ENCODE data around the gene GJB1. TPM values are rescaled to one million over a fixed set of nuclear protein-coding genes. Genes with fewer than 3 reads are reported as not detected.

GJB1 gene
- total RNA-seq, 1 donor from 2014 or later = not detected

DNA sequence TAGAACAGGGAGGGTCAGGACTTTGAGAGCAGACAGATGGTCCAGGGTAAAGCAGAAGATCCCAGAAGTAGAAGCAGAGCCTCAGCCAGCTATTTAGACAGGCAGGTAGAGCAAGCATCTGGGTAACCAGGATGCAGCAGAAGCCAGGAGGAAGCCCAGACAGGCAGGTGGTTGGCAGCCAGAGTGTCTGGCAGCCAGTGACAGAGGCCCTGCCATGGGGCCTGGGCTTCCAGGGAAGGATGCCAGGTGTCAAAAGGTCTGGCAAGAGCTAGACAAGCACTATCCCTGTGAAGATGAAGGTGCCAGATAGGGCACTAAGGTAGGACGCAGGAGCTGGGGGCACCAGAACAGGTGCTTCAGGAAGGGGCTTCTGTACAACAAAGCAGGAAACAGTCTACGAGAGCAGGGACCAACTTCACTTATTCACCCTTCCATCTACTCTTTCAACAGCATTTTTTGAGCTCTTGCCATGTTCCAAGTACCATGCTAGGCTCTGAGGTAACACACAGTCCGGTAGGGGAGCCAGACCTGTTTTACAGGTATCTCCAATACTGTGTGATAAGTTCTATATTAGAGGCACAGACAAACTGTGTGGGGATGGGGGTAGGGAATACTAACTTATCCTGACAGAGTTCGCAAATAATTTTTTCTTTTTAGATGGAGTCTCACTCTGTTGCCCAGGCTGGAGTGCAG lies 38.1 kb upstream of the GJB1 start:
- Mint-ChIP-seq H3K36me3 (ENCODE audit: low read depth) (peaks cover 19% of the 10 kb centered on the region), H3K9me3 (no peaks in the 10 kb centered on the region), H3K27ac (peak overlapping the region; percentile 63), H3K4me1 (ENCODE audit: low read depth) (peaks cover 9% of the 10 kb centered on the region), H3K27me3 (ENCODE audit: low read depth) (no peaks in the 10 kb centered on the region), H3K4me3 (ENCODE audit: low read depth) (no peak overlapping the region)
- intact Hi-C loops (cut with micrococcal nuclease) = loop anchor here (5.0 kb wide), 2 partner anchors 88 to 182 kb away; partner anchors contain the start of genes FOXO4 and TAF1
- no peak for DNase-seq (ENCODE audit: low spot score)

DNA sequence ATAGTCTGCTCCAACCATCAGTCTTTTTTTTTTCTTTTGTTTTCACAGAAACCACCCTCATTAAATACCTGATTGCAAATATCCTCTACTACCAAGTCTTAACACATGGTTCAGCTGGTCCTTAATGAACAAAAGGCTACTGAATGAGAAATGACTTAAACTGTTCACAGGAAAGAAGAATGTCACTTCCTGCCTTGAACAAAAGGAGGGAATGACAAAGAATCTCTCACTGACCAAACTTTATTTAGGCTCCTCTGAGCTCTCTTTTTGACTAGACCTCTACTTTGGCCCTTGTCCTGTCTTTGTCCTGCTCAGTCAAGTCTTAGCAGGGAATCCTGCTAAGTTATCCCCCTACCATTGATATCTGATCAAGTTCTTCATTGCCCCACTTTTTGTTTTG lies 31.8 kb upstream of the GJB1 start:
- no peak for DNase-seq (ENCODE audit: low spot score)
- Mint-ChIP-seq H3K36me3 (ENCODE audit: low read depth) (peaks cover 27% of the 10 kb centered on the region), H3K4me1 (ENCODE audit: low read depth) (peaks cover 18% of the 10 kb centered on the region), H3K27ac (peak overlapping the region; percentile 87), H3K4me3 (ENCODE audit: low read depth) (no peak overlapping the region), H3K27me3 (ENCODE audit: low read depth) (no peaks in the 10 kb centered on the region), H3K9me3 (no peaks in the 10 kb centered on the region)
- intact Hi-C loops (cut with micrococcal nuclease) = loop anchor here (10.0 kb wide), 1 partner anchor 344 kb away; the partner anchor contains the start of gene OGT

DNA sequence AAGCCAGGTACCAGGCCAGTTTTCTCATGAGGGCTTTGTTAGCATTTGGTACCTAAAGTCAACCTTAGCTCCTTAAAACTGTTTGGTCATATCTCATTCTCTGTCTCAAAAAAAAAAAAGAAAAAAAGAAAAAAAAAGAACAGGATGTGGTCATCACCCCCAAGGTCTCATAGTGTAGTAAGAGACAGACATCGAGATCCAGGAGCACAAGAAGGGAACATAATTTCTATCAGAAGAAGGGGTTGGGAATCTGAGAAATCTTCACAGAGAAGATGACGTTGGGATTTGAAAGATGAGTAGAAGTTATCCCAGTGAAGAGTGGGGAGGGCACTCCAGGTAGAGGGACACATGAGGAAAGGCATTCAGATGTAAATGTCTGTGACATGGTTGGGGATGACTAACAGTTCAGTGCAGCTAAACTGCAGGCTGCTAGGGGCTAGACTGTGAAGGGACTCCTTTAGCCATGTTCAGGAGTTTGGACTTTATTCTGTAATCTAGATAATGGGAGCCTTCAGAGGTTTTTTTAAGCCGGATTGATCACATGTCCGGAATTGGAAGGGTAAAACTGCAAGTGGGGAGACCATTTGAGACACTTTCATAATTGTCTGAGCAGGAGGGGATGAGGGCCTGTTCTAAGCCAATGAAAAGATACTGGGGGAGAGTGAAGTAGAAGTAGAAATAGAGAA lies 26.9 kb upstream of the GJB1 start:
- H3K4me1 Mint-ChIP-seq (ENCODE audit: low read depth) = peaks cover 22% of the 10 kb centered on the region
- H3K27ac Mint-ChIP-seq = peak overlapping the region; percentile 96
- DNase-seq (ENCODE audit: low spot score) = no peak
- H3K36me3 Mint-ChIP-seq (ENCODE audit: low read depth) = peaks cover 25% of the 10 kb centered on the region
- peak overlapping the region; percentile 91 for H3K4me3 Mint-ChIP-seq (ENCODE audit: low read depth)
- intact Hi-C loops (cut with micrococcal nuclease) = loop anchor here (1.0 to 10.0 kb wide), 4 partner anchors 14 to 339 kb away; partner anchors contain the start of genes NONO and OGT
- H3K9me3 Mint-ChIP-seq = no peaks in the 10 kb centered on the region
- H3K27me3 Mint-ChIP-seq (ENCODE audit: low read depth) = no peaks in the 10 kb centered on the region

DNA sequence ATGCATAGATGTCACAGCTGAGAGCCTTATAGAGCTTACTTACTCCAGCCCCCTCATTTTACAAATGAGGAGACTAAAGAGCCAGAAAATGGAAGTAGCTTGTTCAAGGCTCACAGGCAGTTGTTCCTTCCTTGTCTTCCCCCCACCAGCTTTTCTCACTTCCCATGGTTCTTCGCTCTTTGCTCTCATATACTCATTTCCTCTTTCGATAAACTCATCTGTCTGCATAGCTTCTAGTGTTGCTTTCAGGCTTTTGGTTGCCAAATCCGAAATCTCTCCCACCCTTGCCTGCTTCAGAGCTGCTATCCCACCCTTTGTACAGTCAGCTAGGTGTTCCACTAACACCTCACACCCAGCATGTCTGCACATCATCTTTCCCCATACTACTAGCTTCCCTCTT lies 25.0 kb upstream of the GJB1 start:
- Mint-ChIP-seq H3K36me3 (ENCODE audit: low read depth) (peaks cover 17% of the 10 kb centered on the region), H3K4me3 (ENCODE audit: low read depth) (peak overlapping the region; percentile 86), H3K4me1 (ENCODE audit: low read depth) (peaks cover 15% of the 10 kb centered on the region), H3K27ac (peak overlapping the region; percentile 88), H3K9me3 (no peaks in the 10 kb centered on the region), H3K27me3 (ENCODE audit: low read depth) (no peaks in the 10 kb centered on the region)
- DNase-seq (ENCODE audit: low spot score) = no peak
- intact Hi-C loops (cut with micrococcal nuclease) = loop anchor here (5.0 to 10.0 kb wide), 2 partner anchors 84 to 337 kb away; partner anchors contain the start of genes NONO and OGT

DNA sequence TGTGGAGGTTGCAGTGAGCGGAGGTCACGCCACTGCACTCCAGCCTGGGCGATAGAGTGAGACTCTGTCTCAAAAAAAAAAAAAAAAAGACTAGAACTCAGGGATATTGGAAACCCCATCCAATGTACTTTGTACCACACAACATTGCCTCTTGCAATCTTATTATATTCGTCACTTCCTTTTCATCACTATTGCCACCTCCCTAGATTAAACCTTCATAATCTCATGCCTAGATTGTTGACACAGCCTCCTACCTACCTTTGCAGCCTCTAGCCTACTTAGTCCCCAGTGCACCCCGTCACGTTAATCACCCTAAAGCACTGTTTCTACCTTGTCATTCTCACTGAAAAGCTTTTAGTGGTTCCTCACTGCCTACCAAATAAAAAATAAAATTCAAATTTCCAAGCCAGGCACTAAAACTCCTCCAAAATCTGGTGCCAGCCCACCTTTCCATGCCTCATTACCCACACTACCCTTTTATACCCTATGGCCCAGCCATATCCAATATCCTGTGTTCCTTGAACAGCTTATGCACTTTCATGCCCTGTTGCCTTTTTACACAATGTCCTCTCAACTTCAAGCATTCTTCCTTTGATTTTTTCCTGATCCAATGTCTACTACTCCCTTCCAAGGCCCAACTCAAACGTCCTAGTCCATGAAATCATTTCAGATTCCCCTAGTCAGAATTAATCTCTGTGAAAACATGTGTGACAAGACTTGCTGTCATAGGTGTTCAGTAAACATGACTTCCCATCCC lies 23.6 kb upstream of the GJB1 start:
- H3K4me3 Mint-ChIP-seq (ENCODE audit: low read depth) = peak overlapping the region; percentile 35
- H3K36me3 Mint-ChIP-seq (ENCODE audit: low read depth) = peaks cover 14% of the 10 kb centered on the region
- intact Hi-C loops (cut with micrococcal nuclease) = loop anchor here (5.0 to 10.0 kb wide), 2 partner anchors 83 to 335 kb away; partner anchors contain the start of genes NONO and OGT
- DNase-seq (ENCODE audit: low spot score) = no peak
- H3K27ac Mint-ChIP-seq = no peak overlapping the region
- no peaks in the 10 kb centered on the region for H3K9me3 Mint-ChIP-seq
- H3K27me3 Mint-ChIP-seq (ENCODE audit: low read depth) = no peaks in the 10 kb centered on the region
- H3K4me1 Mint-ChIP-seq (ENCODE audit: low read depth) = peaks cover 15% of the 10 kb centered on the region

DNA sequence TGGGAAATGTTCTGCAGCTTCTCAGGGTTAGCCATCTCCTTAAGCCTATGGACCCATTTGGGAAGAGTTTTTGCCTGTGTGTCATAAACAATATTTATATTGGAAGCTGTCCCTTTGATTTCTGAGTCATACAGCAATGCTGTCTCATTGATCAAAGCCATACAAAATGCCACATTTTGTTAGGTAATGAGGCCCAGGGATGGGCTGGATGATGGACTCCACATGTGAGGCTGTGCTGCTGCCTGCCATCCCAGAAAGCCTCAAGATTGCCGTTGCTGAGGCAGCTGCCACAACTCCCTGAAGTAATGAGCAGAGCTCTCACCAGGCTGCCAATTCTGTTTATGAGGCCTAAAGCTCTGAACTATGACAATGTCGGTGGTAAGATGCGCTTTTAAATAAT lies 12.2 kb upstream of the GJB1 start:
- H3K4me3 Mint-ChIP-seq (ENCODE audit: low read depth) = no peak overlapping the region
- H3K27ac Mint-ChIP-seq = no peak overlapping the region
- no peaks in the 10 kb centered on the region for H3K36me3 Mint-ChIP-seq (ENCODE audit: low read depth)

DNA sequence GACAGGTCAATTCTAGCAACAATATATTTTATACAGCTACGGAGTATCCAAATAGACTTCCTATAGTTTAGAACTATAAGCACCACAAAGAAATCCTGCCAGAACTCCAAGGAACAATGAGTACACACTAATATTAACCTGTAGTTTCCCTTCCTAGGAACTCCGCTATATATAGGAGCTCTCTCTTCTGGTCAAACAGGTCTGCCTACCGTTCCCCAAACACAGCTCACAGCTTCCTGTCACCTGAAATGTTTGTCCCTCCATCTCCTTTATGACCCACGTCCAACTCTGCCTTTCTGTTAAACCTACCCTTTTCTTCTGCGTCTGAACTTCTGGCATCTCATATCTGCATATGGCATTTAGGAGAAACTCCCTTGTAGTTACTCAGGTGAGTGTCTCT lies 10.5 kb upstream of the GJB1 start:
- Mint-ChIP-seq H3K4me1 (ENCODE audit: low read depth) (peaks cover 3% of the 10 kb centered on the region), H3K9me3 (no peaks in the 10 kb centered on the region), H3K27me3 (ENCODE audit: low read depth) (peaks cover 8% of the 10 kb centered on the region), H3K4me3 (ENCODE audit: low read depth) (no peak overlapping the region), H3K36me3 (ENCODE audit: low read depth) (no peaks in the 10 kb centered on the region), H3K27ac (no peak overlapping the region)
- DNase-seq (ENCODE audit: low spot score) = no peak
- intact Hi-C loops (cut with micrococcal nuclease) = no loop called here

More for the DNA sequence above, 12.2 kb upstream of the GJB1 start:
- Mint-ChIP-seq H3K27me3 (ENCODE audit: low read depth) (peaks cover 8% of the 10 kb centered on the region), H3K4me1 (ENCODE audit: low read depth) (no peaks in the 10 kb centered on the region), H3K9me3 (no peaks in the 10 kb centered on the region)
- intact Hi-C loops (cut with micrococcal nuclease) = no loop called here
- DNase-seq (ENCODE audit: low spot score) = no peak

DNA sequence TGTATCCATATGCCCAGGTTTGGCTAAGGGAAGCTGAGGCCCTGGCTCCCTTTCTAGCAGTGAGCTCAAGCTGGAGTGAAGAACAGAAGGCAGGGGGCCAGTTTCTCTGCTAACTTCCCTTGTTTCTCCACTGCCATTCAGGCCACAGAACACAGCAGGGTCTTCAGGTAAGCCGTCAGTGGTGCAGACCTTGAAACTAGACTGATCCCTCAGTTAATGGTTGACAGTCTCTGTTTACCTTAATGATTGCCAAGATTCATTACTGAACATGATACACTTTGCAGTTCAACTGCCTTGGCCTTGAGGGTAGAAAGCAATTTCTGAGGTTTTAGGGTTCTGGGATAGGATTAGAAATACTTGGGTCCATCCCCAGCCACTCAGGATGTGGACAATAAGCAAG lies 8.9 kb upstream of the GJB1 start:
- intact Hi-C loops (cut with micrococcal nuclease) = no loop called here
- Mint-ChIP-seq H3K27me3 (ENCODE audit: low read depth) (peaks cover 8% of the 10 kb centered on the region), H3K36me3 (ENCODE audit: low read depth) (no peaks in the 10 kb centered on the region), H3K4me1 (ENCODE audit: low read depth) (peaks cover 3% of the 10 kb centered on the region), H3K9me3 (no peaks in the 10 kb centered on the region), H3K27ac (no peak overlapping the region), H3K4me3 (ENCODE audit: low read depth) (no peak overlapping the region)
- no peak for DNase-seq (ENCODE audit: low spot score)

DNA sequence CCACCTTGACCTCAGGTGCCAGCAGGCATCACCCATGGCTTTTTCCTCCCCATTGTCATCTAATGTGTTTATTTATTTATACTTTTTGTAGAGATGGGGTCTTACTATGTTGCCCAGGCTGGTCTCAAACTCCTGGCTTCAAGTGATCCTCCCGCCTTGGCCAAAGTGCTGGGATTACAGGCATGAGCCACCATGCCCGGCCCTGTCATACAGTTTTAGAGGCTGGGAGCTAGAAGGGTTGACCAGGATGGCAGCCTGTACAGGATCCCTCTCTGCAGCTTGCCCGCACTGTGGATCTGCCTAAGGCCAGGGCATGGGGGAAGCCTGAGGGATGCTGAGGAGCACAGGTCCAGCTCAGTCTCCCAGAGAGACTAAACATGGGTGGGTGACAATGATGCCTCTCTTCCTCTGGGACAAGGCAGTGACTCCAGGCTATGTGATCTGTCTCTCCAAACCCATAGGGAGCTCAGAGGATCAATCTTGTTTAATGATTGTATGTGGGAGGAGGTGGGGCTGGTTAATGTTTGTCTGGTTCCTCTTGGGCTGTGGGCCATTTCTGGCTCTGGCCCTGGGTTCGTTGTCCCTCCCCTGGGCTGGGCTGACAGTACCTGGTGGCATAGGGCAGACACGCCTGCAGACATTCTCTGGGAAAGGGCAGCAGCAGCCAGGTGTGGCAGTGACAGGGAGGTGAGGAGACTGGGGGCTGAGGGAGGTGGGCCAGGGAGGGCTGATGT lies 8.3 kb upstream of the GJB1 start:
- DNase-seq (ENCODE audit: low spot score) = no peak
- H3K9me3 Mint-ChIP-seq = no peaks in the 10 kb centered on the region
- no peak overlapping the region for H3K27ac Mint-ChIP-seq
- peaks cover 6% of the 10 kb centered on the region for H3K27me3 Mint-ChIP-seq (ENCODE audit: low read depth)
- H3K4me1 Mint-ChIP-seq (ENCODE audit: low read depth) = peaks cover 3% of the 10 kb centered on the region
- intact Hi-C loops (cut with micrococcal nuclease) = no loop called here
- H3K4me3 Mint-ChIP-seq (ENCODE audit: low read depth) = no peak overlapping the region
- H3K36me3 Mint-ChIP-seq (ENCODE audit: low read depth) = no peaks in the 10 kb centered on the region

DNA sequence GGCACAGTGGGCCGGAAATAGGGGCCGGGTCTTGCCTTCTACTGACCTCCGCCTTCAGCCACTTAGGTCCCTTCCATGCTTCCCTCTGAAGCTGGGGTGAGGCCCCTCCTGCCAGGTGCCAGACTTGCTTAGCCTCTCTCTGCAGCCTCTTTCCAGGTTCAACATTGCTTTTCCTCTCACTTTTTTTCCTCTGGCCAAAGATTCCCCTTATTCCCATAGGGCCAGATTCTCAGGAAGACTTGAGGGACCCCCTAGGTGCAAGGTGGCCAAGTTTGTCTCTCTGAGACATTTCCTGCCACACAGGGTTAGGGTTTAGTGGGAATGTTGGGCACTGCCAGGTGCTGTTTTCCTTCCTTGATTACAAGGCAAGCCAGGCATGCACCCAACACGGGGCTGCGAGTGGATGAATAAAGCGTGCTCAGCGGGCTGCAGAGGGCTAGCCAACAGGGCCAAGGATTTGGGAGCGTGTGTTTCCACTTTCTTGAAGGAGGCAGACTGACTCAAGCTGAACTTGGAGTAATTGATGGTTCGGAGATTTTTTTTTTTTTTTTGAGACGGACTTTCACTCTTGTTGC lies 7.6 kb upstream of the GJB1 start:
- DNase-seq (ENCODE audit: low spot score) = no peak
- no peaks in the 10 kb centered on the region for H3K36me3 Mint-ChIP-seq (ENCODE audit: low read depth)

DNA sequence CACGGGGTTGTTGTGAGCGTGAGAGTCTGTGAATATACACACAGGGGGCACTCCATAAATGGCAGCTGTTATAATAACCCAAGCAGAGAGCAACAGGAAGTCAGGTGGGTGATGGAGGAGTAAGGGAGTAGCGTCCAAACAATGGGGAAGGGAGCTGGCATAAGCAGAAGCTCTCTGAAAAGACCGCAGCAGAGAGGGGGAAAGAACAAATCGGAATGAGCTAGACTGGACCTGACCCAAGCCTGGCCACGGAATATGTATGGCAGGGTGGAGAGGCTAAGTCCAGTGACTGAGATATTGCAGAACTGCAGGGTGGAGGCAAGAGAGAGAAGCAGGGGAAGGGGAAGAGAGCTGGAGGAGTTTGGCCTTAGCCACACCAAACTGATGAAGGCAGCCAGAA lies 6.5 kb upstream of the GJB1 start:
- Mint-ChIP-seq H3K4me3 (ENCODE audit: low read depth) (no peak overlapping the region), H3K9me3 (no peaks in the 10 kb centered on the region), H3K36me3 (ENCODE audit: low read depth) (no peaks in the 10 kb centered on the region), H3K4me1 (ENCODE audit: low read depth) (peaks cover 3% of the 10 kb centered on the region), H3K27ac (no peak overlapping the region), H3K27me3 (ENCODE audit: low read depth) (peaks cover 3% of the 10 kb centered on the region)
- intact Hi-C loops (cut with micrococcal nuclease) = no loop called here
- no peak for DNase-seq (ENCODE audit: low spot score)

More for the DNA sequence above, 7.6 kb upstream of the GJB1 start:
- intact Hi-C loops (cut with micrococcal nuclease) = no loop called here
- Mint-ChIP-seq H3K27me3 (ENCODE audit: low read depth) (peaks cover 6% of the 10 kb centered on the region), H3K27ac (no peak overlapping the region), H3K9me3 (no peaks in the 10 kb centered on the region), H3K4me3 (ENCODE audit: low read depth) (no peak overlapping the region), H3K4me1 (ENCODE audit: low read depth) (peaks cover 3% of the 10 kb centered on the region)

DNA sequence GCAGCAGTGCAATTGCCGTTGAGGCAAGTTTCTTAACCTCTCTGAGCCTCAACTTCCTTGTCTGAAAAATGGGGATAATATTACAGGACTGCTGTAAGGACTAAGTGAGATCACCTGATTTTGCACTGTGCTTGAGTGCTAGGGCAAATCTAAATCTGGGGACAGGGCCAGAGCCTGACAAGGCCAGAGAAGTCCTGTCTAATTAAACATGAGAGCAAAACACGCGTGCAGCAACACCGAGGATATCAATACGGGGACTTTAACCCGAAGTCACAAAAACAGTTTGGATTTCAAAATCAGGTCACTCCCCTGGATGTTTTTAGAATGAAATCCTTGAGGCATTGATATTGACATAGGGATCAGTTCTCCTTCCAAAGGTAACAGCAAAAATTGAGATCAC lies 5.7 kb upstream of the GJB1 start:
- Mint-ChIP-seq H3K4me1 (ENCODE audit: low read depth) (peaks cover 3% of the 10 kb centered on the region), H3K36me3 (ENCODE audit: low read depth) (no peaks in the 10 kb centered on the region), H3K9me3 (no peaks in the 10 kb centered on the region), H3K27me3 (ENCODE audit: low read depth) (peaks cover 3% of the 10 kb centered on the region), H3K27ac (no peak overlapping the region), H3K4me3 (ENCODE audit: low read depth) (no peak overlapping the region)
- intact Hi-C loops (cut with micrococcal nuclease) = no loop called here
- no peak for DNase-seq (ENCODE audit: low spot score)
